GM20431 (cell line): ENCODE measurements around the gene CERS5.

Experiments
- in situ Hi-C: fragments of 300-500 bp; cut with MseI, MboI; formaldehyde crosslinking; loops from one replicate; pipeline ENCODE4 v1.15.0; 2020; ENCODE audit warnings: low sequenced_read_pairs; ENCODE audit not compliant: unreplicated experiment

The CERS5 gene

GRCh38 chr12:50167049-50167828, at the start of gene CERS5:
Gene CERS5 (minus strand): TSS chr12:50167369. CDS start chr12:50167297, 72 bp downstream.
- in situ Hi-C loops, result no loop called here

GRCh38 chr12:50215033-50215432, 47.9 kb upstream of the CERS5 start:
- in situ Hi-C loops, result no loop called here

- in situ Hi-C loops, result no loop called here
Observed at GRCh38 chr12:50214018-50214417, 46.8 kb upstream of the CERS5 start.

- in situ Hi-C loops, result no loop called here
Observed at GRCh38 chr12:50213439-50213838, 46.3 kb upstream of the CERS5 start.

- in situ Hi-C loops, result no loop called here
Observed at GRCh38 chr12:50212071-50212467, 44.9 kb upstream of the CERS5 start.

GRCh38 chr12:50211392-50212070, 44.4 kb upstream of the CERS5 start:
- in situ Hi-C loops, result no loop called here

GRCh38 chr12:50207424-50207823, 40.3 kb upstream of the CERS5 start:
- in situ Hi-C loops, result no loop called here

- in situ Hi-C loops, result no loop called here
Observed at GRCh38 chr12:50205648-50206047, 38.5 kb upstream of the CERS5 start.

- in situ Hi-C loops, result no loop called here
Observed at GRCh38 chr12:50203691-50204090, 36.5 kb upstream of the CERS5 start.

GRCh38 chr12:50201987-50202521, 34.9 kb upstream of the CERS5 start:
- in situ Hi-C loops, result no loop called here

- in situ Hi-C loops, result no loop called here
Observed at GRCh38 chr12:50200552-50201273, 33.5 kb upstream of the CERS5 start.

GRCh38 chr12:50198829-50199228, 31.7 kb upstream of the CERS5 start:
- in situ Hi-C loops, result no loop called here

- in situ Hi-C loops, result no loop called here
Observed at GRCh38 chr12:50197297-50197727, 30.1 kb upstream of the CERS5 start.

GRCh38 chr12:50196537-50196936, 29.4 kb upstream of the CERS5 start:
- in situ Hi-C loops, result no loop called here

- in situ Hi-C loops, result no loop called here
Observed at GRCh38 chr12:50195832-50196231, 28.7 kb upstream of the CERS5 start.

- in situ Hi-C loops, result no loop called here
Observed at GRCh38 chr12:50192908-50193307, 25.7 kb upstream of the CERS5 start.

GRCh38 chr12:50192236-50192635, 25.1 kb upstream of the CERS5 start:
- in situ Hi-C loops, result no loop called here

- in situ Hi-C loops, result no loop called here
Observed at GRCh38 chr12:50190859-50191258, 23.7 kb upstream of the CERS5 start.

GRCh38 chr12:50188875-50189575, 21.9 kb upstream of the CERS5 start:
- in situ Hi-C loops, result no loop called here

- in situ Hi-C loops, result no loop called here
Observed at GRCh38 chr12:50188241-50188781, 21.1 kb upstream of the CERS5 start.
